Measurements from ENCODE around the gene CFAP77. TPM values are rescaled to one million over a fixed set of nuclear protein-coding genes. Genes with fewer than 3 reads are reported as not detected.
A peak's percentile ranks its signal among the peaks of the same experiment; 100 is the strongest.

The CFAP77 gene
- total RNA-seq, 2 donors from 2014 or later: not detected

GRCh38 chr9:132408521-132408920 is 1.5 kb upstream of the CFAP77 start:
- ATAC-seq (ENCODE audit: insufficient number of reproducible peaks, low FRiP score, low read depth) (no peak), DNase-seq (ENCODE audit: low spot score) (no peak)
- H3K27ac ChIP-seq: no peak overlapping the region
- peaks cover 18 to 34% of the 10 kb centered on the region in 2 donors for H3K4me1 ChIP-seq (ENCODE audit: control insufficient read depth in 1 of 2, low read depth in 2 of 2)
- H3K36me3 ChIP-seq: no peaks in the 10 kb centered on the region
- no peak overlapping the region for H3K4me3 ChIP-seq
- H3K9me3 ChIP-seq: no peaks in the 10 kb centered on the region
- TF ChIP-seq, protein P1, sequence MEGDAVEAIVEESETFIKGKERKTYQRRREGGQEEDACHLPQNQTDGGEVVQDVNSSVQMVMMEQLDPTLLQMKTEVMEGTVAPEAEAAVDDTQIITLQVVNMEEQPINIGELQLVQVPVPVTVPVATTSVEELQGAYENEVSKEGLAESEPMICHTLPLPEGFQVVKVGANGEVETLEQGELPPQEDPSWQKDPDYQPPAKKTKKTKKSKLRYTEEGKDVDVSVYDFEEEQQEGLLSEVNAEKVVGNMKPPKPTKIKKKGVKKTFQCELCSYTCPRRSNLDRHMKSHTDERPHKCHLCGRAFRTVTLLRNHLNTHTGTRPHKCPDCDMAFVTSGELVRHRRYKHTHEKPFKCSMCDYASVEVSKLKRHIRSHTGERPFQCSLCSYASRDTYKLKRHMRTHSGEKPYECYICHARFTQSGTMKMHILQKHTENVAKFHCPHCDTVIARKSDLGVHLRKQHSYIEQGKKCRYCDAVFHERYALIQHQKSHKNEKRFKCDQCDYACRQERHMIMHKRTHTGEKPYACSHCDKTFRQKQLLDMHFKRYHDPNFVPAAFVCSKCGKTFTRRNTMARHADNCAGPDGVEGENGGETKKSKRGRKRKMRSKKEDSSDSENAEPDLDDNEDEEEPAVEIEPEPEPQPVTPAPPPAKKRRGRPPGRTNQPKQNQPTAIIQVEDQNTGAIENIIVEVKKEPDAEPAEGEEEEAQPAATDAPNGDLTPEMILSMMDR (IDR thresholded peaks at IDR 0.05): no peak
- no peaks in the 10 kb centered on the region for H3K27me3 ChIP-seq (replicated peaks; ENCODE audit: insufficient read depth)

GRCh38 chr9:132410642-132411041 is 631 bp downstream of the CFAP77 start:
- H3K27me3 ChIP-seq (replicated peaks; ENCODE audit: insufficient read depth): no peaks in the 10 kb centered on the region
- H3K36me3 ChIP-seq: no peaks in the 10 kb centered on the region

DNA sequence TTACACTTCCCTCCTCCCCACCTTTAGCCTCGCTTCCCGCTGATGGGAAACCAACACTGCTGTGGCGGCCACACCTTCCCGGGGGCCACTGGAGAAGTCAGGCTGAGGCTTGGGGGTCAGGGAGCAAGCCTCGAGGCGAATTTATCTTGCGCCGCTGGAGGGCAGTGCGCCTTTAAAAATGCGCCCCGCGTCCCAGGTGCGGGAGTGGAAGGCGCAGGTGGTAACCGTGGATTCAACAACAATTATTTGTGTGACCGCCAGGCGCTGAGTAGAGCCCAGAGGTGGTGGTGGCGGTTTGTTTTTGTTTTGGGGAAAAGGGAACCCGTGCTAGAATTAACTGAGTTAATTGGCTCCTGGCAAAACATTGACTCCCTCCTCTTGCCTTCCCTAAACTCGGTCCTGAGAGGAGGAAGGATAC is 1.1 kb downstream of the CFAP77 start:
- Histone ChIP-seq H3K4me1 (ENCODE audit: control insufficient read depth in 1 of 2, low read depth in 2 of 2) (peaks cover 12 to 23% of the 10 kb centered on the region in 2 donors), H3K27ac (no peak overlapping the region), H3K4me3 (peak overlapping the region; percentile 72), H3K9me3 (no peaks in the 10 kb centered on the region), H3K36me3 (no peaks in the 10 kb centered on the region), H3K27me3 (replicated peaks; ENCODE audit: insufficient read depth) (no peaks in the 10 kb centered on the region)
- no peak for ATAC-seq (ENCODE audit: insufficient number of reproducible peaks, low FRiP score, low read depth)
- TF ChIP-seq, protein P1 (IDR thresholded peaks at IDR 0.05): peak; percentile 37
- DNase-seq (ENCODE audit: low spot score): no peak

More at GRCh38 chr9:132410642-132411041, 631 bp downstream of the CFAP77 start:
- peak overlapping the region; percentile 72 for H3K4me3 ChIP-seq
- DNase-seq (ENCODE audit: low spot score) (no peak), ATAC-seq (ENCODE audit: insufficient number of reproducible peaks, low FRiP score, low read depth) (no peak)
- TF ChIP-seq, protein P1 (IDR thresholded peaks at IDR 0.05): no peak
- H3K4me1 ChIP-seq (ENCODE audit: control insufficient read depth in 1 of 2, low read depth in 2 of 2): peaks cover 16 to 27% of the 10 kb centered on the region in 2 donors
- no peak overlapping the region for H3K27ac ChIP-seq
- no peaks in the 10 kb centered on the region for H3K9me3 ChIP-seq

GRCh38 chr9:132412089-132412488 is 2.1 kb downstream of the CFAP77 start:
- ATAC-seq (ENCODE audit: insufficient number of reproducible peaks, low FRiP score, low read depth) (no peak), DNase-seq (ENCODE audit: low spot score) (no peak)
- H3K9me3 ChIP-seq: no peaks in the 10 kb centered on the region
- H3K27me3 ChIP-seq (replicated peaks; ENCODE audit: insufficient read depth): no peaks in the 10 kb centered on the region
- H3K27ac ChIP-seq: no peak overlapping the region
- H3K36me3 ChIP-seq: no peaks in the 10 kb centered on the region
- H3K4me1 ChIP-seq (ENCODE audit: control insufficient read depth in 1 of 2, low read depth in 2 of 2): peaks cover 11 to 19% of the 10 kb centered on the region in 2 donors
- TF ChIP-seq, protein P1 (IDR thresholded peaks at IDR 0.05): no peak
- H3K4me3 ChIP-seq: no peak overlapping the region

DNA sequence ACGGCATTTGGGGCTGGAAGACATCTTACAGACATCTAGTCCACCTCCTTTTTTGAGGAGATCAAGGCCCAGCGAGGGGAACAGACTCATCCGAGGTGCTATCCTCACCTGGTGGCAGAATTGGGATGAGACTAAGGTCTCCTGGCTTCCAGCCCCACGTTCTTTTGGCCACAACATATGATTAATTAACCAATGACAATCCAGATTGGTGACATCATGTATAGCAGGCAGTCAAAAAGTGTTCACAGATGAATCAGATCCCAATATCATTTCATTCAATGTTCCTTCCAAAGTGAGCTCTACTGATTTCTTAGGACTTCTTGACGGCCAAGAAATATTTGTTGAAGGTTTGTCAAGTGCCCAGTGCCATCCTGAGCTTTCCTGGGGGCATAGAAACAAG is 3.9 kb downstream of the CFAP77 start:
- no peak overlapping the region for H3K4me3 ChIP-seq
- ATAC-seq (ENCODE audit: insufficient number of reproducible peaks, low FRiP score, low read depth): no peak
- no peaks in the 10 kb centered on the region for H3K27me3 ChIP-seq (replicated peaks; ENCODE audit: insufficient read depth)
- DNase-seq (ENCODE audit: low spot score): no peak
- peaks cover 11 to 17% of the 10 kb centered on the region in 2 donors for H3K4me1 ChIP-seq (ENCODE audit: control insufficient read depth in 1 of 2, low read depth in 2 of 2)
- no peaks in the 10 kb centered on the region for H3K36me3 ChIP-seq
- no peaks in the 10 kb centered on the region for H3K9me3 ChIP-seq
- TF ChIP-seq, protein P1 (IDR thresholded peaks at IDR 0.05): no peak
- H3K27ac ChIP-seq: no peak overlapping the region

Data from thoracic aorta (tissue), 2 donors.